Muscle of leg (tissue), 11 donors: ENCODE measurements around the gene ATP6V0A1. TPM values are rescaled to one million over a fixed set of nuclear protein-coding genes. Genes with fewer than 3 reads are reported as not detected.
"Not testable (repeated sequence)": the region's sequence is repeated elsewhere in the genome, so short reads cannot be mapped to it uniquely, and the experiment has no call there.

Experiments
- DNase-seq: peaks from one replicate; pipeline ENCODE4 v3.0.0; 2013
- H3K27ac ChIP-seq: one replicate; pipeline ENCODE4 v1.5.1; 2013; ENCODE audit warnings: mild to moderate bottlenecking, low read length, control low read depth
- H3K27me3 ChIP-seq: one replicate; pipeline ENCODE4 v1.6.1; 2013; ENCODE audit warnings: low read length; ENCODE audit not compliant: control insufficient read depth, insufficient read depth
- H3K36me3 ChIP-seq: one replicate; pipeline ENCODE4 v1.6.1; 2013; ENCODE audit warnings: low read length; ENCODE audit not compliant: control insufficient read depth, insufficient read depth
- H3K4me1 ChIP-seq: one replicate; pipeline ENCODE4 v1.6.1; 2013; ENCODE audit warnings: low read length; ENCODE audit not compliant: control insufficient read depth, insufficient read depth
- H3K4me3 ChIP-seq: one replicate; pipeline ENCODE4 v1.5.1; 2013; ENCODE audit warnings: low read length, control low read depth
- H3K9me3 ChIP-seq: replicated peaks from 2 replicates; pipeline ENCODE4 v1.6.1; 2013; ENCODE audit warnings: low read depth, low read length; ENCODE audit not compliant: control insufficient read depth
- WGBS: methylation state at CpG from one replicate; pipeline ENCODE4 v1.1.5; 2013; ENCODE audit warnings: missing lambda C conversion rate; ENCODE audit not compliant: insufficient coverage; 5-methylcytosine and 5-hydroxymethylcytosine counted together
- polyA plus RNA-seq, 8 donors: library from polyadenylated mRNA; unstranded; fragments of 120-200 nt; gene quantifications; one replicate each; pipeline versions ENCODE4 v1.2.1 to v1.2.3, GENCODE V29; 2013; ENCODE audit warnings: inconsistent platforms in 1 of 8, low replicate concordance in 1 of 8; ENCODE audit not compliant: insufficient read length in 8 of 8, insufficient read depth in 1 of 8
- total RNA-seq: library from RNA; stranded (reverse); fragments of 120-200 nt; gene quantifications from one replicate; pipeline ENCODE4 v1.2.4, GENCODE V29; 2013

Gene ATP6V0A1
- total and polyA plus RNA-seq, 9 donors, result 16.7 to 36.4 (median 22.9) TPM

- Histone ChIP-seq H3K9me3 (no peaks in the 10 kb centered on the region), H3K27ac (peak overlapping the region; percentile 29), H3K4me1 (no peaks in the 10 kb centered on the region), H3K4me3 (no peak overlapping the region), H3K27me3 (no peaks in the 10 kb centered on the region), H3K36me3 (peaks cover 44% of the 10 kb centered on the region)
- WGBS, result no CpG with 5 or more reads among the region's 3 CpGs
- peak; percentile 40 for DNase-seq
These were observed 16.4 kb downstream of the ATP6V0A1 start for GRCh38 chr17:42475121-42475520.

- no peak overlapping the region for H3K4me3 ChIP-seq
- 79% methylated on average over 3 of the region's 4 CpGs for WGBS
- H3K27ac ChIP-seq, result peak overlapping the region; percentile 53
- H3K27me3 ChIP-seq, result no peaks in the 10 kb centered on the region
- H3K4me1 ChIP-seq, result no peaks in the 10 kb centered on the region
- peak; percentile 28 for DNase-seq
- peaks cover 45% of the 10 kb centered on the region for H3K36me3 ChIP-seq
- H3K9me3 ChIP-seq, result no peaks in the 10 kb centered on the region
These were observed 17.2 kb downstream of the ATP6V0A1 start for GRCh38 chr17:42475835-42476234.

GRCh38 chr17:42476411-42476810, 17.7 kb downstream of the ATP6V0A1 start:
- Histone ChIP-seq H3K27me3 (no peaks in the 10 kb centered on the region), H3K4me3 (no peak overlapping the region), H3K4me1 (no peaks in the 10 kb centered on the region), H3K36me3 (peaks cover 49% of the 10 kb centered on the region), H3K9me3 (no peaks in the 10 kb centered on the region), H3K27ac (peak overlapping the region; percentile 25)
- no CpG with 5 or more reads among the region's 2 CpGs for WGBS
- DNase-seq, result no peak

- no CpG with 5 or more reads among the region's 3 CpGs for WGBS
- Histone ChIP-seq H3K9me3 (no peaks in the 10 kb centered on the region), H3K36me3 (peaks cover 51% of the 10 kb centered on the region), H3K27me3 (no peaks in the 10 kb centered on the region), H3K4me1 (no peaks in the 10 kb centered on the region), H3K27ac (no peak overlapping the region), H3K4me3 (no peak overlapping the region)
- DNase-seq, result no peak
These were observed 18.5 kb downstream of the ATP6V0A1 start for GRCh38 chr17:42477173-42477572.

- H3K27ac ChIP-seq, DNase-seq, H3K4me3 ChIP-seq, H3K4me1 ChIP-seq, H3K27me3 ChIP-seq, H3K9me3 ChIP-seq: not testable (repeated sequence)
- no CpG with 5 or more reads among the region's 1 CpG for WGBS
- peaks cover 53% of the 10 kb centered on the region for H3K36me3 ChIP-seq
These were observed 19.1 kb downstream of the ATP6V0A1 start for GRCh38 chr17:42477824-42478223.

GRCh38 chr17:42484304-42484703, 25.6 kb downstream of the ATP6V0A1 start:
- Histone ChIP-seq H3K36me3 (peaks cover 60% of the 10 kb centered on the region), H3K27ac (no peak overlapping the region), H3K4me3 (no peak overlapping the region), H3K9me3 (no peaks in the 10 kb centered on the region), H3K4me1 (no peaks in the 10 kb centered on the region), H3K27me3 (no peaks in the 10 kb centered on the region)
- WGBS, result no CpG with 5 or more reads among the region's 7 CpGs
- peak; percentile 15 for DNase-seq

- no peak for DNase-seq
- no peaks in the 10 kb centered on the region for H3K4me1 ChIP-seq
- no peaks in the 10 kb centered on the region for H3K27me3 ChIP-seq
- H3K27ac ChIP-seq, result no peak overlapping the region
- no peaks in the 10 kb centered on the region for H3K9me3 ChIP-seq
- no peak overlapping the region for H3K4me3 ChIP-seq
- peaks cover 67% of the 10 kb centered on the region for H3K36me3 ChIP-seq
These were observed 27.0 kb downstream of the ATP6V0A1 start for GRCh38 chr17:42485680-42486079.

GRCh38 chr17:42488032-42488431, 29.4 kb downstream of the ATP6V0A1 start:
- Histone ChIP-seq H3K36me3 (peaks cover 64% of the 10 kb centered on the region), H3K27me3 (no peaks in the 10 kb centered on the region), H3K4me1 (no peaks in the 10 kb centered on the region), H3K4me3 (no peak overlapping the region), H3K9me3 (no peaks in the 10 kb centered on the region), H3K27ac (no peak overlapping the region)
- WGBS, result 100% methylated on average over 1 of the region's 1 CpG
- no peak for DNase-seq

GRCh38 chr17:42493319-42493718, 34.6 kb downstream of the ATP6V0A1 start:
- DNase-seq, result no peak
- no peaks in the 10 kb centered on the region for H3K27me3 ChIP-seq
- no peaks in the 10 kb centered on the region for H3K4me1 ChIP-seq
- H3K27ac ChIP-seq, result no peak overlapping the region
- no peak overlapping the region for H3K4me3 ChIP-seq
- no CpG with 5 or more reads among the region's 3 CpGs for WGBS
- peaks cover 55% of the 10 kb centered on the region for H3K36me3 ChIP-seq
- H3K9me3 ChIP-seq, result no peaks in the 10 kb centered on the region

GRCh38 chr17:42494673-42495072, 36.0 kb downstream of the ATP6V0A1 start:
- Histone ChIP-seq H3K27ac (no peak overlapping the region), H3K36me3 (peaks cover 53% of the 10 kb centered on the region), H3K27me3 (no peaks in the 10 kb centered on the region), H3K4me3 (no peak overlapping the region), H3K4me1 (no peaks in the 10 kb centered on the region), H3K9me3 (no peaks in the 10 kb centered on the region)
- DNase-seq, result no peak
- 86% methylated on average over 1 of the region's 4 CpGs for WGBS

- Histone ChIP-seq H3K9me3 (no peaks in the 10 kb centered on the region), H3K36me3 (peaks cover 50% of the 10 kb centered on the region), H3K4me3 (no peak overlapping the region), H3K4me1 (no peaks in the 10 kb centered on the region), H3K27ac (no peak overlapping the region), H3K27me3 (no peaks in the 10 kb centered on the region)
- DNase-seq, result no peak
- no CpG with 5 or more reads among the region's 4 CpGs for WGBS
These were observed 40.1 kb downstream of the ATP6V0A1 start for GRCh38 chr17:42498828-42499227.
